ENCODE results near the gene PRKN.

DNA sequence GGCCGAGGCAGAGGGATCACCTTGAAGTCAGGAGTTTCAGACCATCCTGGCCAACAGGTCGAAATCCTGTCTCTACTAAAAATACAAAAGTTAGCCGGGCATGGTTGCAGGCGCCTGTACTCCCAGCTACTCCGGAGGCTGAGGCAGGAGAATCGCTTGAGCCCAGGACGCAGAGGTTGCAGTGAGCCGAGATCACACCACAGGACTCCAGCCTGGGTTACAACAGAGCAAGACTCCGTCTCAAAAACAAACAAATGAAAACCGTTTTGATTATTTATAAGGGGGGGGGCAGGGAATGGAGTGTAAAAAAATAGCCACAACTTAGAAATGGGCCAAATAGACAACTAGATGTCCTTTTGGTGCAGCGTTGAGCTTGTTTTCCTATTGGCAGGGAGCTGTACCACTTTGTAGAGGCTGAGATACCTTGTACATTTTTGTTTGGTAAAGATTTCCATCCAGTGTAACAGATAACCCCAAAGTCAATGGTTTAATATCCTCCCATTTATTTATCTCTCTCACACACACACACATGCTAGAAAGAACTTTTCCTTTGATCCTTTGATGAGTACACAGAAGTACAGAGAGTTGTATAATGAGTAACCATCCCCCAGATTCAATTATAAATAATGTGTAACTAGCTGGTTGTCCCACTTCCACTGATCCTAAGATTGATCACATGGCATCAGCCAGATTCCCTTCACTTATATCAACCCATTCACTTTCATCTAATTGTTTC lies 477.5 kb downstream of the PRKN start:
- TF ChIP-seq POLR2A (IDR thresholded peaks at IDR 0.05): no peak
- TF ChIP-seq, protein P1, sequence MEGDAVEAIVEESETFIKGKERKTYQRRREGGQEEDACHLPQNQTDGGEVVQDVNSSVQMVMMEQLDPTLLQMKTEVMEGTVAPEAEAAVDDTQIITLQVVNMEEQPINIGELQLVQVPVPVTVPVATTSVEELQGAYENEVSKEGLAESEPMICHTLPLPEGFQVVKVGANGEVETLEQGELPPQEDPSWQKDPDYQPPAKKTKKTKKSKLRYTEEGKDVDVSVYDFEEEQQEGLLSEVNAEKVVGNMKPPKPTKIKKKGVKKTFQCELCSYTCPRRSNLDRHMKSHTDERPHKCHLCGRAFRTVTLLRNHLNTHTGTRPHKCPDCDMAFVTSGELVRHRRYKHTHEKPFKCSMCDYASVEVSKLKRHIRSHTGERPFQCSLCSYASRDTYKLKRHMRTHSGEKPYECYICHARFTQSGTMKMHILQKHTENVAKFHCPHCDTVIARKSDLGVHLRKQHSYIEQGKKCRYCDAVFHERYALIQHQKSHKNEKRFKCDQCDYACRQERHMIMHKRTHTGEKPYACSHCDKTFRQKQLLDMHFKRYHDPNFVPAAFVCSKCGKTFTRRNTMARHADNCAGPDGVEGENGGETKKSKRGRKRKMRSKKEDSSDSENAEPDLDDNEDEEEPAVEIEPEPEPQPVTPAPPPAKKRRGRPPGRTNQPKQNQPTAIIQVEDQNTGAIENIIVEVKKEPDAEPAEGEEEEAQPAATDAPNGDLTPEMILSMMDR (IDR thresholded peaks at IDR 0.05): no peak
